NCI-H345 (cell line): ENCODE results near the gene ZNF561.
"Not testable (repeated sequence)": the region's sequence is repeated elsewhere in the genome, so short reads cannot be mapped to it uniquely, and the experiment has no call there.

ENCODE experiments used
- DNase-seq: peaks from one replicate; lab custom pipeline; 2025; lab: John Stamatoyannopoulos, UW

The ZNF561 gene

GRCh38 chr19:9621156-9622037 lies at the start of gene ZNF561:
ZNF561 (minus strand) TSS chr19:9621232; CDS start chr19:9619456, 1,776 bp downstream.
- DNase-seq = peak; percentile 86

- DNase-seq = no peak
These were observed 47.5 kb upstream of the ZNF561 start for GRCh38 chr19:9668544-9668943.

GRCh38 chr19:9667898-9668297 lies 46.9 kb upstream of the ZNF561 start:
- DNase-seq = no peak

DNA sequence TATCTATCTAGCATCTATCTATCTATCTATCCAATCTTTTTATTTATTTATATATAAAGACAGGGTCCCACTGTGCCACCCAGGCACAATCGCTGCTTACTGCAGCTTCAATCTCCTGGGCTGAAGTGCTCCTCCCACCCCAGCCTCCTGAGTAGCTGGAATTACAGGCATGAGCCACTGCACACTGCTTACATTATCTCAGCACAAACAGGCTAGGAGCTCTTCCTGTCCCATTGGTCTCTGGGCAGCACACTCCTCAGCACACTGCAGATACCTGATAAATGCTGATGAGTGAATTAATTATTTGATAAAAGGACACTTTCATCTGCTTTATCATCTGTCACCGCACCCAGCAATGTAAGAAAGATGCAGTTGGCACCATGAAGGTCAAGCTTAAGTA lies 37.7 kb upstream of the ZNF561 start:
- DNase-seq = no peak

- not testable (repeated sequence) for DNase-seq
These were observed 32.1 kb upstream of the ZNF561 start for GRCh38 chr19:9653066-9653555.

DNA sequence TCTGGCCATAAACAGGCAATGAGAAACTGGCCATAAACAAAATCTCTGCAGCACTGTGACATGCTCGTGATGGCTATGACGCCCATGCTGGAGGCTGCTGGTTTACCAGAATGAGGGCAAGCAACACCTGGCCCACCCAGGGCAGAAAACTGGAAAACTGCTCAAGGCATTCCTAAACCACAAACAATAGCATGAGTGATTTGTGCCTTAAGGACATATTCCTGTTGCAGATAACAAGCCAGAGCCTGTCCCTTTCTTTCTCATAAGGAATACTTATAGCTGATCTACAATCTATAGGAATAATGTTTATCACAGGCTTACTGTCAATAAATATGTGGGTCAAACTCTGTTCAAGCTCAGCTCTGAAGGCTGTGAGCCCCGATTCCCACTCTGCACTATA lies 30.4 kb upstream of the ZNF561 start:
- DNase-seq = not testable (repeated sequence)

DNA sequence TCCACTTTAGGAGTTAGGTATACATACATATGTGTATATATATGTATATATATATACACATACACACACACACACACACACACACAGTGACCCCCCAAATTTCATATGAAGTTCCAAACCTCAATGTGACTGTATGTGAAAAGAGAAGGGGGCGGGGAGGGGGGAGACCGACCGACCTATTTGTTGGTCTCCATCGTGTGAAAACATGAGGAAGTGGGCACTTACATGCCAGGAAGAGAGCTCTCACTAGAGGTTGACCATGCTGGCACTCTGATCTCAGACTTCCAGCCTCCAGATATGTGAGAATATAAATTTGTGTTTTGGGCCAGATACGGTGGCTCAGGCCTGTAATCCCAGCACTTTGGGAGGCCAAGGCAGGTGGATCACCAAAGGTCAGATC lies 29.3 kb upstream of the ZNF561 start:
- no peak for DNase-seq

- DNase-seq = no peak
These were observed 24.4 kb upstream of the ZNF561 start for GRCh38 chr19:9645472-9645871.

- no peak for DNase-seq
These were observed 23.4 kb upstream of the ZNF561 start for GRCh38 chr19:9644472-9644871.

DNA sequence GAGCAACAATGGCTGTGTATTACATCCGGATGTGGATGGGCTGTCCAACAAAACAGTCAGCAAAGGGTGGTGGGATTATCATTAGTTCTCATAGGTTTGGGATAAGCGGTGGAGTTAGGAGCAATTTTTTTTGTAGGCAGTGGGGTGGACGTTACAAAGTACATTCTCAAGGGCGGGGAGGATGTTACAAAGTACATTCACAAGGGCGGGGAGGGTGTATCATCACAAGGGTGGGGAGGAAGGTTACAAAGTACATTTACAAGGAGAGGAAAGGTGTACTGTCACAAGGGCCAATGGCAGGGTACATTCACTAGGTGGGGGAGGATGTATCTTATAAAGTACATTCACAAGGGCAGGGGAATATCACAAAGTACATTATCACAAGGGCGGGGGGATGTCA lies 20.8 kb upstream of the ZNF561 start:
- no peak for DNase-seq

GRCh38 chr19:9640956-9641355 lies 19.9 kb upstream of the ZNF561 start:
- DNase-seq = no peak

GRCh38 chr19:9636018-9636417 lies 15.0 kb upstream of the ZNF561 start:
- DNase-seq = no peak

- no peak for DNase-seq
These were observed 6.8 kb upstream of the ZNF561 start for GRCh38 chr19:9627856-9628255.

- no peak for DNase-seq
These were observed 1.5 kb upstream of the ZNF561 start for GRCh38 chr19:9622531-9622930.

- no peak for DNase-seq
These were observed 233 bp downstream of the ZNF561 start for GRCh38 chr19:9620842-9621155.

DNA sequence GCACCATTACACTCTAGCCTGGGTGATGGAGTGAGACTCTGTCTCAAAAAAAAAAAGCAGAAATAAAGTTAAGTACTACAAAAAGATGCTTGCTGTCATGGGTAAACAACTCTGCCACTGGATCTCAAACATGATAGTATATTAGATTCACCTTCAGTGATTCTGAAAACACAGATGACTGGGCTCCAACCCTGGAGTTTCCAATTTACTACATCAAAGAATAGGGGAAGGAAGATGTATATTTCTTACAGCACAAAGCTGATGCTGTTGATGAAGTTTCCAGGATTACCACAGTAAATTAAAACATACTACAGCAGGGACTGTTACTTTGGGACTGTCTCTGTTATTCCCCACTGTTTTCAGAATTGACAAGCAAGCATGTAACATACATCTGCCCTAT lies 5.2 kb downstream of the ZNF561 start:
- no peak for DNase-seq

GRCh38 chr19:9610484-9611113 lies 10.4 kb downstream of the ZNF561 start:
- no peak for DNase-seq

GRCh38 chr19:9608912-9609311 lies 12.1 kb downstream of the ZNF561 start:
- no peak for DNase-seq

DNA sequence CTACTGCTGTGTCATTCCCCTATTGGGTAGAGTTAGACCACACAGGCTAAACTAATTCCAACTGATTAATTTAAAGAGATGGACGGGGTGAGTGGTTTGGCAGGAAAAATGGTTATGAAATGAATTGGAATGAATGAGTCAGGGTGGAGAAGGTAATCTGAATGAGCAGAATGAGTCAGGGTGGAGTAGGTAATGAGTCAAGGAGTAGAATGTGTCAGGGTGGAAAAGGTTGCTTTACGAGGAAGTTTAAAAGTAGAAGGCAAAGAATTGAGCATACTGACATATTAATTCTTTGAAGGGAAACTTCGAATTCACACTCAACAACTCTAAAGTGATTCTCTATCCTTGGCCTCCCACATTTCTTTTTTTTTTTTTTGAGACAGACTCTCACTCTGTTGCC lies 24.0 kb downstream of the ZNF561 start:
- DNase-seq = no peak

DNA sequence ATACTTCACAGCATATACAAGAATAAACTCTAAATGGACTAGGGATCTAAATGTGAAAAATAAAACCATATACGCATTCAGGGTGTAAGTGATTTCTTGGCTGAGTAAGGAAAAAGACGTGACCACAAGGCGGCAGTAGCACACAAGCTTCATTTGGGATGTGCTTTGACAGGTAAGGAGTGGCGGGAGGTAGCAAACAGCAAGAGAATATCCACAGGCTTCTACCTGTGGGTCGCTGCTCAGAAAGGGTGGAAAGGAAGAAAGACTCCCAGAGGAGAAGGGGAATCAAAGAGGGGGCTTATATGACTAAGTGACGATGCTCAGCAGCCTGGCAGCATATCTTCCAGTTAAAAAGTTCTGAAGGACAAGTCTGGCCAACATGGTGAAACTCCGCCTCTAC lies 34.3 kb downstream of the ZNF561 start:
- DNase-seq = peak; percentile 79

DNA sequence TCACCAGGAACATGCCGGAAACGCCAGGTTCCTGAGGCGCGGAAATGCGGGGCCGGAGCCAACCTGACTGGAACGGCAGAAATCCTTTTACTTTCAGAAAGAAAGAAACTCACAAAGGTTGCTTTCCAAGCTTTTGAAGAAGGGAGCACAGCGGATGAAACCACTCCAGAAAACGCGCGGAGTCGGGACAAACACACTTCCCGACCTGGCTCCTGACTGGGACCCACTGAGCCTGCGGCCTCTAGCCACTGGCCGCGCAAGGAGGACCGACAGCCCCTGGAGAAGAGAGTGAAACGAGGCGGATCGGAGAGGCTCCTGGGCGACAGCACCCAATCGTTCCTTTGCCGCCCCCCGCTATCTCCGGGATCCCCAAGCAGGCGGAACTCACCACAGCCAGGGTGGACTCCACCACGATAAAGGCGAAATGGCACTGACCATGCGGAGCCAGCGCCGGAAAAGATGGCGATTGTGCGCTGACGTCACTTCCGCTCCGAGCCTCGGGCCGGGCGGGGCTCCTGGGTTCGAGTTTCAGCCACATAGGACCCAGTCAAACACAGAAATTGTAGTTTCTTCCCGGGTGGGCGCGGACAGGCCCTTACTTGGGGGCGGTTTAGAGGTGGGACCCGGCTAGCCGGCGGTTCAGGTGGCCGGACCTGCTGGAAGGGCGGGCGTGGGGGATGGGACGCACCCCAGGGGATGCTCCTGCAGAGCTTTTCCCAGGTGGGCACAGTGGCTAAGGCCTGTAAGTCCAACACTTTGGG lies 36.8 kb downstream of the ZNF561 start, which contains the start of gene ZNF121:
Gene ZNF121 (minus strand): TSS at position 432 of the 761 bp plus-strand sequence. CDS start 16,407 bp downstream, outside the sequence.
- DNase-seq = peak; percentile 91

GRCh38 chr19:9582081-9582725 lies 38.8 kb downstream of the ZNF561 start:
- not testable (repeated sequence) for DNase-seq
